ENCODE measurements around the gene TEX54. TPM values are rescaled to one million over a fixed set of nuclear protein-coding genes. Genes with fewer than 3 reads are reported as not detected.

The TEX54 gene
- total and polyA plus RNA-seq, 2 of the 13 experiments (the other 11 are each of a cell fraction or from before 2014, with no cell fraction given) = not detected

- TF ChIP-seq RARA (CRISPR knock-in tag; IDR thresholded peaks at IDR 0.05) (peak; percentile 39), MED13 (CRISPR knock-in tag; IDR thresholded peaks at IDR 0.05) (peak; percentile 36; the same call in 1 of the 2 replicates), IKZF4 (CRISPR knock-in tag; IDR thresholded peaks at IDR 0.05; ENCODE audit: borderline replicate concordance, low read depth, not compliant biosample characterization) (peak; percentile 81), SIN3A (IDR thresholded peaks at IDR 0.05; ENCODE audit: borderline replicate concordance, low read depth, low read length) (no peak), CHCHD3 (CRISPR knock-in tag; IDR thresholded peaks at IDR 0.05) (peak; percentile 14; the same call in 1 of the 2 replicates), FOSL1 (CRISPR knock-in tag; IDR thresholded peaks at IDR 0.05; ENCODE audit: borderline replicate concordance) (no peak), TFAP4 (IDR thresholded peaks at IDR 0.05; ENCODE audit: borderline replicate concordance, low read depth) (no peak), KAT7 (CRISPR knock-in tag; IDR thresholded peaks at IDR 0.05; ENCODE audit: borderline replicate concordance) (peak; percentile 86; the same call in 1 of the 2 replicates), GRHL1 (CRISPR knock-in tag; conservative IDR thresholded peaks at IDR 0.05) (no peak), POLR2AphosphoS2 (IDR thresholded peaks at IDR 0.05; ENCODE audit: low read depth, low read length) (peak; percentile 92), KDM6A (CRISPR knock-in tag; IDR thresholded peaks at IDR 0.05; ENCODE audit: low read depth) (no peak), ARNT2 (CRISPR knock-in tag; IDR thresholded peaks at IDR 0.05; ENCODE audit: low read depth) (peak; percentile 68), CBX5 (CRISPR knock-in tag; IDR thresholded peaks at IDR 0.05; ENCODE audit: borderline replicate concordance) (no peak; the same call in 1 of the 2 replicates), RFXANK (CRISPR knock-in tag; IDR thresholded peaks at IDR 0.05) (0 out of 2 replicates have a peak, but pooled peaks have one; percentile 11), ZSCAN20 (CRISPR knock-in tag; IDR thresholded peaks at IDR 0.05; ENCODE audit: borderline replicate concordance) (no peak; the same call in 1 of the 2 replicates), CEBPG (CRISPR knock-in tag; IDR thresholded peaks at IDR 0.05) (0 out of 2 replicates have a peak, but pooled peaks have one; percentile 17), RORA (CRISPR knock-in tag; IDR thresholded peaks at IDR 0.05) (no peak)
- TF ChIP-seq, protein P1, sequence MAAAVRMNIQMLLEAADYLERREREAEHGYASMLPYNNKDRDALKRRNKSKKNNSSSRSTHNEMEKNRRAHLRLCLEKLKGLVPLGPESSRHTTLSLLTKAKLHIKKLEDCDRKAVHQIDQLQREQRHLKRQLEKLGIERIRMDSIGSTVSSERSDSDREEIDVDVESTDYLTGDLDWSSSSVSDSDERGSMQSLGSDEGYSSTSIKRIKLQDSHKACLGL (CRISPR knock-in tag; IDR thresholded peaks at IDR 0.05) = peak; percentile 11; the same call in 1 of the 2 replicates
- TF ChIP-seq, protein P2, sequence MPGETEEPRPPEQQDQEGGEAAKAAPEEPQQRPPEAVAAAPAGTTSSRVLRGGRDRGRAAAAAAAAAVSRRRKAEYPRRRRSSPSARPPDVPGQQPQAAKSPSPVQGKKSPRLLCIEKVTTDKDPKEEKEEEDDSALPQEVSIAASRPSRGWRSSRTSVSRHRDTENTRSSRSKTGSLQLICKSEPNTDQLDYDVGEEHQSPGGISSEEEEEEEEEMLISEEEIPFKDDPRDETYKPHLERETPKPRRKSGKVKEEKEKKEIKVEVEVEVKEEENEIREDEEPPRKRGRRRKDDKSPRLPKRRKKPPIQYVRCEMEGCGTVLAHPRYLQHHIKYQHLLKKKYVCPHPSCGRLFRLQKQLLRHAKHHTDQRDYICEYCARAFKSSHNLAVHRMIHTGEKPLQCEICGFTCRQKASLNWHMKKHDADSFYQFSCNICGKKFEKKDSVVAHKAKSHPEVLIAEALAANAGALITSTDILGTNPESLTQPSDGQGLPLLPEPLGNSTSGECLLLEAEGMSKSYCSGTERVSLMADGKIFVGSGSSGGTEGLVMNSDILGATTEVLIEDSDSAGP (CRISPR knock-in tag; IDR thresholded peaks at IDR 0.05; ENCODE audit: borderline replicate concordance) = peak; percentile 92; the same call in 1 of the 2 replicates
- TF ChIP-seq, protein P3, sequence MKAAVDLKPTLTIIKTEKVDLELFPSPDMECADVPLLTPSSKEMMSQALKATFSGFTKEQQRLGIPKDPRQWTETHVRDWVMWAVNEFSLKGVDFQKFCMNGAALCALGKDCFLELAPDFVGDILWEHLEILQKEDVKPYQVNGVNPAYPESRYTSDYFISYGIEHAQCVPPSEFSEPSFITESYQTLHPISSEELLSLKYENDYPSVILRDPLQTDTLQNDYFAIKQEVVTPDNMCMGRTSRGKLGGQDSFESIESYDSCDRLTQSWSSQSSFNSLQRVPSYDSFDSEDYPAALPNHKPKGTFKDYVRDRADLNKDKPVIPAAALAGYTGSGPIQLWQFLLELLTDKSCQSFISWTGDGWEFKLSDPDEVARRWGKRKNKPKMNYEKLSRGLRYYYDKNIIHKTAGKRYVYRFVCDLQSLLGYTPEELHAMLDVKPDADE (CRISPR knock-in tag; IDR thresholded peaks at IDR 0.05) = no peak
- TF ChIP-seq, protein P4, sequence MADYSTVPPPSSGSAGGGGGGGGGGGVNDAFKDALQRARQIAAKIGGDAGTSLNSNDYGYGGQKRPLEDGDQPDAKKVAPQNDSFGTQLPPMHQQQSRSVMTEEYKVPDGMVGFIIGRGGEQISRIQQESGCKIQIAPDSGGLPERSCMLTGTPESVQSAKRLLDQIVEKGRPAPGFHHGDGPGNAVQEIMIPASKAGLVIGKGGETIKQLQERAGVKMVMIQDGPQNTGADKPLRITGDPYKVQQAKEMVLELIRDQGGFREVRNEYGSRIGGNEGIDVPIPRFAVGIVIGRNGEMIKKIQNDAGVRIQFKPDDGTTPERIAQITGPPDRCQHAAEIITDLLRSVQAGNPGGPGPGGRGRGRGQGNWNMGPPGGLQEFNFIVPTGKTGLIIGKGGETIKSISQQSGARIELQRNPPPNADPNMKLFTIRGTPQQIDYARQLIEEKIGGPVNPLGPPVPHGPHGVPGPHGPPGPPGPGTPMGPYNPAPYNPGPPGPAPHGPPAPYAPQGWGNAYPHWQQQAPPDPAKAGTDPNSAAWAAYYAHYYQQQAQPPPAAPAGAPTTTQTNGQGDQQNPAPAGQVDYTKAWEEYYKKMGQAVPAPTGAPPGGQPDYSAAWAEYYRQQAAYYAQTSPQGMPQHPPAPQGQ (CRISPR knock-in tag; IDR thresholded peaks at IDR 0.05; ENCODE audit: borderline replicate concordance) = no peak; the same call in 1 of the 2 replicates
Measured at GRCh38 chr11:62880803-62881578, 48.4 kb upstream of the TEX54 start, which contains the start of gene SLC3A2 (continued).
